H1 (cell line): ENCODE data around the gene HCST. TPM values are rescaled to one million over a fixed set of nuclear protein-coding genes. Genes with fewer than 3 reads are reported as not detected.

Source experiments
- ASH2L ChIP-seq: fragments of 200-600, 300-600 bp; sonication (generic); IDR thresholded peaks from one replicate; pipeline ENCODE4 v1.7.1; 2017; ENCODE audit warnings: low read length
- BCL11A ChIP-seq, 2 experiments: IDR thresholded peaks; one replicate each; pipeline ENCODE4 v1.6.1; 2011; ENCODE audit warnings: low read depth in 2 of 2, low read length in 2 of 2, mild to moderate bottlenecking in 2 of 2
- CTBP2 ChIP-seq: IDR thresholded peaks from 2 replicates; pipeline ENCODE4 v1.7.0; 2011; ENCODE audit warnings: borderline replicate concordance, mild to moderate bottlenecking, moderate library complexity, mixed read lengths, low read length; ENCODE audit not compliant: insufficient read depth, insufficient read length
- E2F6 ChIP-seq: IDR thresholded peaks from 2 replicates; pipeline ENCODE4 v1.6.1; 2012; ENCODE audit warnings: inconsistent platforms
- EGR1 ChIP-seq: IDR thresholded peaks from 2 replicates; pipeline ENCODE4 v1.6.1; 2011; ENCODE audit warnings: low read depth, low read length, borderline replicate concordance
- GABPA ChIP-seq: IDR thresholded peaks from 2 replicates; pipeline ENCODE4 v1.6.1; 2011; ENCODE audit warnings: mild to moderate bottlenecking, low read length, moderate library complexity, borderline replicate concordance; ENCODE audit not compliant: insufficient read depth
- POLR2A ChIP-seq, 2 experiments: IDR thresholded peaks; 1 replicate in 1 of 2; 2 replicates in 1 of 2; pipeline ENCODE4 v1.6.1; 2011; ENCODE audit warnings: low read depth in 2 of 2, low read length in 2 of 2, mild to moderate bottlenecking in 2 of 2; ENCODE audit errors: control extremely low read depth in 1 of 2
- SP1 ChIP-seq: IDR thresholded peaks from 2 replicates; pipeline ENCODE4 v1.6.1; 2011; ENCODE audit warnings: low read depth, low read length
- polyA plus RNA-seq, 7 experiments: library from polyadenylated mRNA; depleted of rRNA in 3 of 7; stranded (reverse) in 5 of 7; unstranded in 2 of 7; fragments of >200 nt in 5 of 7; fragments of 200-250 nt in 2 of 7; gene quantifications; 1 replicate in 5 of 7; 2 replicates in 1 of 7; 4 replicates in 1 of 7; pipeline versions ENCODE4 v1.2.1 to v1.2.3, GENCODE V29; 2011 to 2013; ENCODE audit warnings: missing spikeins in 2 of 7, mixed read lengths in 2 of 7
- total RNA-seq: library from RNA; stranded (reverse); fragmentation: NEBNext Ultra II Directional; extraction: Animal tissue kit (Norgen Biotek cat#: 25700); gene quantifications from 2 replicates; pipeline ENCODE4 v1.2.1, GENCODE V29; 2021
- TF ChIP-seq, protein P1 (sequence below): fragments of 300-600 bp; sonication (generic); IDR thresholded peaks from 2 replicates; pipeline ENCODE4 v1.7.1; 2012; ENCODE audit warnings: low read length, moderate library complexity, mild to moderate bottlenecking, inconsistent platforms; ENCODE audit not compliant: insufficient replicate concordance
- TF ChIP-seq, protein P2 (sequence below): IDR thresholded peaks from 2 replicates; pipeline ENCODE4 v1.6.1; 2011; ENCODE audit warnings: low read depth, mild to moderate bottlenecking, low read length; ENCODE audit not compliant: insufficient read depth

HCST gene
- total and polyA plus RNA-seq, 2 of the 8 experiments (the other 6 are each of a cell fraction or from before 2014, with no cell fraction given): 2.8 TPM; not detected in 1

GRCh38 chr19:35942235-35942634 is 39.9 kb downstream of the HCST start (continued):
- TF ChIP-seq, protein P1, sequence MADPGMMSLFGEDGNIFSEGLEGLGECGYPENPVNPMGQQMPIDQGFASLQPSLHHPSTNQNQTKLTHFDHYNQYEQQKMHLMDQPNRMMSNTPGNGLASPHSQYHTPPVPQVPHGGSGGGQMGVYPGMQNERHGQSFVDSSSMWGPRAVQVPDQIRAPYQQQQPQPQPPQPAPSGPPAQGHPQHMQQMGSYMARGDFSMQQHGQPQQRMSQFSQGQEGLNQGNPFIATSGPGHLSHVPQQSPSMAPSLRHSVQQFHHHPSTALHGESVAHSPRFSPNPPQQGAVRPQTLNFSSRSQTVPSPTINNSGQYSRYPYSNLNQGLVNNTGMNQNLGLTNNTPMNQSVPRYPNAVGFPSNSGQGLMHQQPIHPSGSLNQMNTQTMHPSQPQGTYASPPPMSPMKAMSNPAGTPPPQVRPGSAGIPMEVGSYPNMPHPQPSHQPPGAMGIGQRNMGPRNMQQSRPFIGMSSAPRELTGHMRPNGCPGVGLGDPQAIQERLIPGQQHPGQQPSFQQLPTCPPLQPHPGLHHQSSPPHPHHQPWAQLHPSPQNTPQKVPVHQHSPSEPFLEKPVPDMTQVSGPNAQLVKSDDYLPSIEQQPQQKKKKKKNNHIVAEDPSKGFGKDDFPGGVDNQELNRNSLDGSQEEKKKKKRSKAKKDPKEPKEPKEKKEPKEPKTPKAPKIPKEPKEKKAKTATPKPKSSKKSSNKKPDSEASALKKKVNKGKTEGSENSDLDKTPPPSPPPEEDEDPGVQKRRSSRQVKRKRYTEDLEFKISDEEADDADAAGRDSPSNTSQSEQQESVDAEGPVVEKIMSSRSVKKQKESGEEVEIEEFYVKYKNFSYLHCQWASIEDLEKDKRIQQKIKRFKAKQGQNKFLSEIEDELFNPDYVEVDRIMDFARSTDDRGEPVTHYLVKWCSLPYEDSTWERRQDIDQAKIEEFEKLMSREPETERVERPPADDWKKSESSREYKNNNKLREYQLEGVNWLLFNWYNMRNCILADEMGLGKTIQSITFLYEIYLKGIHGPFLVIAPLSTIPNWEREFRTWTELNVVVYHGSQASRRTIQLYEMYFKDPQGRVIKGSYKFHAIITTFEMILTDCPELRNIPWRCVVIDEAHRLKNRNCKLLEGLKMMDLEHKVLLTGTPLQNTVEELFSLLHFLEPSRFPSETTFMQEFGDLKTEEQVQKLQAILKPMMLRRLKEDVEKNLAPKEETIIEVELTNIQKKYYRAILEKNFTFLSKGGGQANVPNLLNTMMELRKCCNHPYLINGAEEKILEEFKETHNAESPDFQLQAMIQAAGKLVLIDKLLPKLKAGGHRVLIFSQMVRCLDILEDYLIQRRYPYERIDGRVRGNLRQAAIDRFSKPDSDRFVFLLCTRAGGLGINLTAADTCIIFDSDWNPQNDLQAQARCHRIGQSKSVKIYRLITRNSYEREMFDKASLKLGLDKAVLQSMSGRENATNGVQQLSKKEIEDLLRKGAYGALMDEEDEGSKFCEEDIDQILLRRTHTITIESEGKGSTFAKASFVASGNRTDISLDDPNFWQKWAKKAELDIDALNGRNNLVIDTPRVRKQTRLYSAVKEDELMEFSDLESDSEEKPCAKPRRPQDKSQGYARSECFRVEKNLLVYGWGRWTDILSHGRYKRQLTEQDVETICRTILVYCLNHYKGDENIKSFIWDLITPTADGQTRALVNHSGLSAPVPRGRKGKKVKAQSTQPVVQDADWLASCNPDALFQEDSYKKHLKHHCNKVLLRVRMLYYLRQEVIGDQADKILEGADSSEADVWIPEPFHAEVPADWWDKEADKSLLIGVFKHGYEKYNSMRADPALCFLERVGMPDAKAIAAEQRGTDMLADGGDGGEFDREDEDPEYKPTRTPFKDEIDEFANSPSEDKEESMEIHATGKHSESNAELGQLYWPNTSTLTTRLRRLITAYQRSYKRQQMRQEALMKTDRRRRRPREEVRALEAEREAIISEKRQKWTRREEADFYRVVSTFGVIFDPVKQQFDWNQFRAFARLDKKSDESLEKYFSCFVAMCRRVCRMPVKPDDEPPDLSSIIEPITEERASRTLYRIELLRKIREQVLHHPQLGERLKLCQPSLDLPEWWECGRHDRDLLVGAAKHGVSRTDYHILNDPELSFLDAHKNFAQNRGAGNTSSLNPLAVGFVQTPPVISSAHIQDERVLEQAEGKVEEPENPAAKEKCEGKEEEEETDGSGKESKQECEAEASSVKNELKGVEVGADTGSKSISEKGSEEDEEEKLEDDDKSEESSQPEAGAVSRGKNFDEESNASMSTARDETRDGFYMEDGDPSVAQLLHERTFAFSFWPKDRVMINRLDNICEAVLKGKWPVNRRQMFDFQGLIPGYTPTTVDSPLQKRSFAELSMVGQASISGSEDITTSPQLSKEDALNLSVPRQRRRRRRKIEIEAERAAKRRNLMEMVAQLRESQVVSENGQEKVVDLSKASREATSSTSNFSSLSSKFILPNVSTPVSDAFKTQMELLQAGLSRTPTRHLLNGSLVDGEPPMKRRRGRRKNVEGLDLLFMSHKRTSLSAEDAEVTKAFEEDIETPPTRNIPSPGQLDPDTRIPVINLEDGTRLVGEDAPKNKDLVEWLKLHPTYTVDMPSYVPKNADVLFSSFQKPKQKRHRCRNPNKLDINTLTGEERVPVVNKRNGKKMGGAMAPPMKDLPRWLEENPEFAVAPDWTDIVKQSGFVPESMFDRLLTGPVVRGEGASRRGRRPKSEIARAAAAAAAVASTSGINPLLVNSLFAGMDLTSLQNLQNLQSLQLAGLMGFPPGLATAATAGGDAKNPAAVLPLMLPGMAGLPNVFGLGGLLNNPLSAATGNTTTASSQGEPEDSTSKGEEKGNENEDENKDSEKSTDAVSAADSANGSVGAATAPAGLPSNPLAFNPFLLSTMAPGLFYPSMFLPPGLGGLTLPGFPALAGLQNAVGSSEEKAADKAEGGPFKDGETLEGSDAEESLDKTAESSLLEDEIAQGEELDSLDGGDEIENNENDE: no peak
- no peak for TF ChIP-seq ASH2L
- no peak for TF ChIP-seq BCL11A (IDR thresholded peaks at IDR 0.05; ENCODE audit: low read depth in 2 of 2, low read length in 2 of 2)
- no peak for TF ChIP-seq CTBP2
- no peak for TF ChIP-seq POLR2A (IDR thresholded peaks at IDR 0.05; ENCODE audit: control extremely low read depth in 1 of 2, low read depth in 2 of 2, low read length in 2 of 2)
- TF ChIP-seq E2F6: no peak
- no peak for TF ChIP-seq EGR1
- TF ChIP-seq, protein P2, sequence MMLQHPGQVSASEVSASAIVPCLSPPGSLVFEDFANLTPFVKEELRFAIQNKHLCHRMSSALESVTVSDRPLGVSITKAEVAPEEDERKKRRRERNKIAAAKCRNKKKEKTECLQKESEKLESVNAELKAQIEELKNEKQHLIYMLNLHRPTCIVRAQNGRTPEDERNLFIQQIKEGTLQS: no peak
- no peak for TF ChIP-seq GABPA
- no peak for TF ChIP-seq SP1
